Mesendoderm (in vitro differentiated cells): ENCODE data around the gene SLC9A8. TPM values are rescaled to one million over a fixed set of nuclear protein-coding genes. Genes with fewer than 3 reads are reported as not detected.

ENCODE experiments used
- DNase-seq: peaks from one replicate; pipeline ENCODE4 v3.0.0; 2013
- H2AK5ac ChIP-seq: 2 replicates; pipeline ENCODE4 v1.6.1; 2013; ENCODE audit warnings: low read length, inconsistent platforms
- H2BK120ac ChIP-seq: 2 replicates; pipeline ENCODE4 v1.6.1; 2013; ENCODE audit warnings: low read depth, mild to moderate bottlenecking, low read length, moderate library complexity, mixed read lengths
- H2BK15ac ChIP-seq: replicated peaks from 2 replicates; pipeline ENCODE4 v1.6.1; 2013; ENCODE audit warnings: low read depth, mild to moderate bottlenecking, moderate library complexity
- H2BK5ac ChIP-seq: 2 replicates; pipeline ENCODE4 v1.6.1; 2013; ENCODE audit warnings: low read length, inconsistent platforms
- H3K18ac ChIP-seq: 2 replicates; pipeline ENCODE4 v1.6.1; 2013; ENCODE audit warnings: mild to moderate bottlenecking, low read length, mixed read lengths
- H3K23ac ChIP-seq: one replicate; pipeline ENCODE4 v1.6.1; 2013; ENCODE audit warnings: low read length
- H3K27ac ChIP-seq: 2 replicates; pipeline ENCODE4 v1.5.1; 2013; ENCODE audit warnings: low read depth, mild to moderate bottlenecking, inconsistent platforms, low read length, moderate library complexity
- H3K27me3 ChIP-seq: 2 replicates; pipeline ENCODE4 v1.6.1; 2013; ENCODE audit warnings: low read length, control low read depth, mild to moderate bottlenecking, inconsistent platforms; ENCODE audit not compliant: insufficient read depth, poor library complexity
- H3K36me3 ChIP-seq: 2 replicates; pipeline ENCODE4 v1.6.1; 2013; ENCODE audit warnings: low read length, inconsistent platforms; ENCODE audit not compliant: control insufficient read depth, insufficient read depth
- H3K4ac ChIP-seq: one replicate; pipeline ENCODE4 v1.6.1; 2013; ENCODE audit warnings: low read depth, mild to moderate bottlenecking, low read length, moderate library complexity
- H3K4me1 ChIP-seq: 2 replicates; pipeline ENCODE4 v1.6.1; 2013; ENCODE audit warnings: low read depth, low read length, inconsistent platforms; ENCODE audit not compliant: control insufficient read depth
- H3K4me2 ChIP-seq: 2 replicates; pipeline ENCODE4 v1.6.1; 2013; ENCODE audit warnings: low read length
- H3K4me3 ChIP-seq: 2 replicates; pipeline ENCODE4 v1.5.1; 2013; ENCODE audit warnings: mild to moderate bottlenecking, low read length
- H3K56ac ChIP-seq: one replicate; pipeline ENCODE4 v1.6.1; 2013; ENCODE audit warnings: low read length
- H3K79me1 ChIP-seq: 2 replicates; pipeline ENCODE4 v1.6.1; 2013; ENCODE audit warnings: low read length, inconsistent platforms
- H3K79me2 ChIP-seq: 2 replicates; pipeline ENCODE4 v1.6.1; 2013; ENCODE audit warnings: mild to moderate bottlenecking, low read length; ENCODE audit not compliant: control insufficient read depth, insufficient read depth
- H3K9ac ChIP-seq: 2 replicates; pipeline ENCODE4 v1.6.1; 2013; ENCODE audit warnings: low read length, inconsistent platforms
- H4K5ac ChIP-seq: one replicate; pipeline ENCODE4 v1.6.1; 2013; ENCODE audit warnings: low read length
- H4K8ac ChIP-seq: one replicate; pipeline ENCODE4 v1.6.1; 2013; ENCODE audit warnings: low read depth, mild to moderate bottlenecking, control low read depth, low read length, moderate library complexity
- WGBS: extraction: QIAGEN DNeasy Blood & Tissue Kit; methylation state at CpG from one replicate; pipeline ENCODE4 v1.1.7; 2013; ENCODE audit warnings: low lambda C conversion rate, missing lambda C conversion rate; ENCODE audit not compliant: insufficient coverage; ENCODE audit errors: extremely low coverage; 5-methylcytosine and 5-hydroxymethylcytosine counted together
- small RNA-seq: library from polyadenylated mRNA; stranded (forward); fragments of <200 nt; extraction: miRNeasy Mini kit (QIAGEN cat#:217004); gene quantifications from one replicate; pipeline ENCODE3, GENCODE V24; 2013; ENCODE audit not compliant: insufficient read depth

SLC9A8 gene

GRCh38 chr20:49941456-49941855 is 128.8 kb downstream of the SLC9A8 start:
- H3K4me3 ChIP-seq: no peak overlapping the region
- H2AK5ac ChIP-seq: no peak overlapping the region
- no peak overlapping the region for H4K8ac ChIP-seq
- H3K9ac ChIP-seq: no peak overlapping the region
- H2BK120ac ChIP-seq: no peak overlapping the region
- H3K4ac ChIP-seq: no peak overlapping the region
- H3K36me3 ChIP-seq: peaks cover 5% of the 10 kb centered on the region
- H3K27ac ChIP-seq: no peak overlapping the region
- H3K79me2 ChIP-seq: peaks cover 60% of the 10 kb centered on the region
- H3K4me2 ChIP-seq: no peak overlapping the region
- no peak overlapping the region for H2BK15ac ChIP-seq
- DNase-seq: no peak
- no CpG with 5 or more reads among the region's 15 CpGs for WGBS
- peaks cover 11% of the 10 kb centered on the region for H3K4me1 ChIP-seq
- H3K79me1 ChIP-seq: peaks cover 22% of the 10 kb centered on the region
- H4K5ac ChIP-seq: no peak overlapping the region
- no peaks in the 10 kb centered on the region for H3K27me3 ChIP-seq
- no peak overlapping the region for H3K18ac ChIP-seq
- no peak overlapping the region for H2BK5ac ChIP-seq
- H3K23ac ChIP-seq: no peak overlapping the region
- no peak overlapping the region for H3K56ac ChIP-seq

Small RNAs within 50 kb of the gene (small RNA-seq; reads per million reads assigned to genes)
- gene RF00017: not detected
- gene RF00019: not detected
- gene RNU6-919P: not detected
